Body of pancreas (tissue), 4 donors: ENCODE data around the gene IL17B.

ENCODE experiments used
- CTCF ChIP-seq, 7 experiments: fragments of 450-650 bp in 4 of 7; fragments of 200-600 bp in 3 of 7; sonication (generic) in 3 of 7; IDR thresholded peaks; one replicate each; pipeline ENCODE4 v1.5.1; 2016 to 2019; ENCODE audit warnings: antibody characterized with exemption in 7 of 7
- POLR2A ChIP-seq, 3 donors: fragments of 450-650 bp; IDR thresholded peaks; one replicate each; pipeline ENCODE4 v1.6.1; 2016; ENCODE audit warnings: antibody characterized with exemption in 3 of 3, mild to moderate bottlenecking in 2 of 3

DNA sequence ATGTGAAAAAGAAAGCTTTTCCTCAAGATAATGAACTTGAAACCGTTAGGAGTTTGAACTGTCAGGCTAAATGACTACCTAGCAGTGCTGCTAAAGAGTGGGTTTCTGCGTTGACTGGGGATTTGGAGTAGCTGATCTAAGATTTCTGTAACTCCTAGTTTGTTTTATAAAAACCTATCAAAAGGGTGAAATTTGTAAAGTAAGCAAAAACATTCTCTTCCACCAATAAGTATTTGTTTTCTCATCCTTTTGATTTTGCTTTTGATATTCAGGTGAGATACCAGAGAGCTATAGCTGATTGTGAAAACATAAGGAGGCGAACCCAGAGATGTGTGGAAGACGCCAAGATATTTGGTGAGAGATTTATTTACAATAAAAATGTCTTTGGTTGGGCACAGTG is 29.7 kb downstream of the IL17B start:
- TF ChIP-seq CTCF (IDR thresholded peaks at IDR 0.05) (no peak), POLR2A (IDR thresholded peaks at IDR 0.05) (no peak)
